ENCODE data around the gene ARHGAP4. TPM values are rescaled to one million over a fixed set of nuclear protein-coding genes. Genes with fewer than 3 reads are reported as not detected.

Gene ARHGAP4
- total RNA-seq, 2 experiments from 2014 or later, result 456 to 463 TPM

DNA sequence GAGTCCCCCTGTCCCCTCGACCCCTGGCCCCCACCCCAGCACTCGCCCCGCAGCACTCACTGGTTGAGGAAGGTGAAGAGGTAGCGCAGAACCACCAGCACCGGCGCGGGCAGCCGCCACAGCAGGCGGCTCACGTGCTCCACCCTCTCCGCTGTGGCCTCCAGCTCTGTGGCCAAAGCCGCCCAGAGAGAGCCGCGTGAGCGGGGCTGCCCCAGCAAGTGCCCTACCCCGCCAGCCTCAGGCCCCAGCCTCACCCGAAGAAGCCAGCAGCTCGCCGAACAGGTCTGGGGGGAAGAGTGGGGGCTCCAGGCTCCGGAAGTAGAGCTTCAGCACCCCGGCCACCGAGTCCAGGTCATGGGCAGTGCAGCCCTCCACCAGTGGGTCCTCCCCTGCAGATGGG is 15.6 kb downstream of the ARHGAP4 start:
- peaks cover 44% of the 10 kb centered on the region for H3K36me3 ChIP-seq (ENCODE audit: insufficient read depth, low read length)
- no peak overlapping the region for H3K27ac Mint-ChIP-seq
- H3K4me1 Mint-ChIP-seq (ENCODE audit: low read depth), result peaks cover 17% of the 10 kb centered on the region
- H3K4me1 ChIP-seq (ENCODE audit: insufficient read depth, low read length), result peaks cover 22% of the 10 kb centered on the region
- DNase-seq (peak in 1 of 14 experiments; percentile 1), ATAC-seq (ENCODE audit: poor library complexity) (no peak)
- H3K27me3 Mint-ChIP-seq, result no peaks in the 10 kb centered on the region
- intact Hi-C loops (cut with DNase I, micrococcal nuclease), result no loop called here
- TF ChIP-seq, protein P1, sequence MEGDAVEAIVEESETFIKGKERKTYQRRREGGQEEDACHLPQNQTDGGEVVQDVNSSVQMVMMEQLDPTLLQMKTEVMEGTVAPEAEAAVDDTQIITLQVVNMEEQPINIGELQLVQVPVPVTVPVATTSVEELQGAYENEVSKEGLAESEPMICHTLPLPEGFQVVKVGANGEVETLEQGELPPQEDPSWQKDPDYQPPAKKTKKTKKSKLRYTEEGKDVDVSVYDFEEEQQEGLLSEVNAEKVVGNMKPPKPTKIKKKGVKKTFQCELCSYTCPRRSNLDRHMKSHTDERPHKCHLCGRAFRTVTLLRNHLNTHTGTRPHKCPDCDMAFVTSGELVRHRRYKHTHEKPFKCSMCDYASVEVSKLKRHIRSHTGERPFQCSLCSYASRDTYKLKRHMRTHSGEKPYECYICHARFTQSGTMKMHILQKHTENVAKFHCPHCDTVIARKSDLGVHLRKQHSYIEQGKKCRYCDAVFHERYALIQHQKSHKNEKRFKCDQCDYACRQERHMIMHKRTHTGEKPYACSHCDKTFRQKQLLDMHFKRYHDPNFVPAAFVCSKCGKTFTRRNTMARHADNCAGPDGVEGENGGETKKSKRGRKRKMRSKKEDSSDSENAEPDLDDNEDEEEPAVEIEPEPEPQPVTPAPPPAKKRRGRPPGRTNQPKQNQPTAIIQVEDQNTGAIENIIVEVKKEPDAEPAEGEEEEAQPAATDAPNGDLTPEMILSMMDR (IDR thresholded peaks at IDR 0.05), result no peak
- H3K4me3 ChIP-seq (ENCODE audit: low read length), result no peak overlapping the region
- H3K4me3 Mint-ChIP-seq, result no peak overlapping the region
- ChIA-PET CTCF (interaction anchor here (0.6 kb wide), 1 partner anchor 39 kb away, joined by 3 read pairs; no protein-coding TSS in a partner anchor), POLR2A (interaction anchor here (0.8 to 2.6 kb wide), 4 partner anchors 15 to 34 kb away, joined by 3 to 9 read pairs (median 6); partner anchors contain the start of gene RENBP)
- no peaks in the 10 kb centered on the region for H3K9me3 ChIP-seq (ENCODE audit: control insufficient read depth in 1 of 2, insufficient read depth in 1 of 2, low read length in 2 of 2)
- no peak overlapping the region for H3K27ac ChIP-seq (ENCODE audit: low read depth in 1 of 2, low read length in 2 of 2)
- H3K27me3 ChIP-seq (ENCODE audit: control insufficient read depth in 1 of 2, insufficient read depth in 2 of 2, low read length in 2 of 2), result no peaks in the 10 kb centered on the region
- H3K9me3 Mint-ChIP-seq, result no peaks in the 10 kb centered on the region
- H3K36me3 Mint-ChIP-seq (ENCODE audit: low read depth), result peaks cover 25% of the 10 kb centered on the region

GRCh38 chrX:153909980-153910360 is 16.1 kb downstream of the ARHGAP4 start:
- no peak for ATAC-seq (ENCODE audit: poor library complexity)
- intact Hi-C loops (cut with DNase I, micrococcal nuclease), result no loop called here
- H3K27ac Mint-ChIP-seq, result no peak overlapping the region

GRCh38 chrX:153909024-153909979 is 16.8 kb downstream of the ARHGAP4 start:
- H3K36me3 ChIP-seq (ENCODE audit: insufficient read depth, low read length), result peaks cover 42% of the 10 kb centered on the region
- peaks cover 23% of the 10 kb centered on the region for H3K4me1 Mint-ChIP-seq (ENCODE audit: low read depth)
- H3K4me1 ChIP-seq (ENCODE audit: insufficient read depth, low read length), result peaks cover 33% of the 10 kb centered on the region
- ChIA-PET CTCF (interaction anchor here (0.8 kb wide), 1 partner anchor 14 kb away, joined by 3 read pairs; no protein-coding TSS in a partner anchor), POLR2A (interaction anchor here (1.4 to 7.3 kb wide), 2 partner anchors 17 to 90 kb away, joined by 3 to 63 read pairs; partner anchors contain the start of gene ARHGAP4)
- no peak overlapping the region for H3K27ac ChIP-seq (ENCODE audit: low read depth in 1 of 2, low read length in 2 of 2)
- DNase-seq (peak in 1 of 14 experiments; percentile 7), ATAC-seq (ENCODE audit: poor library complexity) (no peak)
- H3K9me3 Mint-ChIP-seq, result no peaks in the 10 kb centered on the region
- TF ChIP-seq, protein P1 (IDR thresholded peaks at IDR 0.05), result no peak
- H3K27me3 ChIP-seq (ENCODE audit: control insufficient read depth in 1 of 2, insufficient read depth in 2 of 2, low read length in 2 of 2), result no peaks in the 10 kb centered on the region
- peaks cover 20% of the 10 kb centered on the region for H3K36me3 Mint-ChIP-seq (ENCODE audit: low read depth)
- H3K27me3 Mint-ChIP-seq, result no peaks in the 10 kb centered on the region
- H3K4me3 Mint-ChIP-seq, result no peak overlapping the region
- no peak overlapping the region for H3K27ac Mint-ChIP-seq
- intact Hi-C loops (cut with DNase I, micrococcal nuclease), result no loop called here
- no peak overlapping the region for H3K4me3 ChIP-seq (ENCODE audit: low read length)
- no peaks in the 10 kb centered on the region for H3K9me3 ChIP-seq (ENCODE audit: control insufficient read depth in 1 of 2, insufficient read depth in 1 of 2, low read length in 2 of 2)

More at GRCh38 chrX:153909980-153910360, 16.1 kb downstream of the ARHGAP4 start:
- DNase-seq, result peak in 1 of 14 experiments; percentile 1
- Mint-ChIP-seq H3K4me1 (ENCODE audit: low read depth) (peaks cover 18% of the 10 kb centered on the region), H3K27me3 (no peaks in the 10 kb centered on the region), H3K4me3 (no peak overlapping the region), H3K9me3 (no peaks in the 10 kb centered on the region), H3K36me3 (ENCODE audit: low read depth) (peaks cover 24% of the 10 kb centered on the region)
- H3K9me3 ChIP-seq (ENCODE audit: control insufficient read depth in 1 of 2, insufficient read depth in 1 of 2, low read length in 2 of 2), result no peaks in the 10 kb centered on the region
- peaks cover 26% of the 10 kb centered on the region for H3K4me1 ChIP-seq (ENCODE audit: insufficient read depth, low read length)
- H3K27me3 ChIP-seq (ENCODE audit: control insufficient read depth in 1 of 2, insufficient read depth in 2 of 2, low read length in 2 of 2), result no peaks in the 10 kb centered on the region
- H3K36me3 ChIP-seq (ENCODE audit: insufficient read depth, low read length), result peaks cover 42% of the 10 kb centered on the region
- ChIA-PET CTCF (no interaction called here), POLR2A (interaction anchor here (1.4 to 2.6 kb wide), 2 partner anchors 15 to 91 kb away, joined by 3 to 9 read pairs; no protein-coding TSS in a partner anchor)
- no peak overlapping the region for H3K27ac ChIP-seq (ENCODE audit: low read depth in 1 of 2, low read length in 2 of 2)
- H3K4me3 ChIP-seq (ENCODE audit: low read length), result no peak overlapping the region
- TF ChIP-seq, protein P1 (IDR thresholded peaks at IDR 0.05), result no peak

All from CD4-positive, alpha-beta T cell (primary cell).